ENCODE results near the gene CZIB. TPM values are rescaled to one million over a fixed set of nuclear protein-coding genes. Genes with fewer than 3 reads are reported as not detected.
A peak's percentile ranks its signal among the peaks of the same experiment; 100 is the strongest.

The CZIB gene
- total RNA-seq (2012; rRNA removed) (37.5 and 41.0 TPM in 2 replicates), polyA plus RNA-seq (2012; rRNA removed) (55.5 and 58.9 TPM in 2 replicates), Bru-seq, nascent RNA (percentile 72 among the genes with signal in this experiment), BruChase-seq, experiment 1, labeled RNA remaining after a 6-hour chase (percentile 67 among the genes with signal in this experiment), BruChase-seq, experiment 2, labeled RNA remaining after a 2-hour chase (percentile 72 among the genes with signal in this experiment)
- polyA plus RNA-seq (2012; cell fraction: cytosol; rRNA removed) = 29.8 and 38.7 TPM in 2 replicates
- polyA plus RNA-seq (2012; cell fraction: nucleus; rRNA removed; ENCODE audit: low replicate concordance) = 40.0 and 112 TPM in 2 replicates
- long read RNA-seq, transcript C1orf123-201 (8 exons, 1,085 nt) = major isoform, 23 of 51 reads
- long read RNA-seq, transcript C1orf123-202 (7 exons, 1,009 nt) = minor isoform, 9 of 51 reads
- long read RNA-seq, partial matches to known transcripts = 3 of 51 reads
- long read RNA-seq, other reads (novel, unspliced or antisense) = 11 of 51 reads

GRCh38 chr1:53220171-53220961 lies at the start of gene CZIB:
Gene CZIB, minus strand, starts transcription at chr1:53220634. Its CDS starts 59 bp downstream, at chr1:53220575.
- Histone ChIP-seq H2BK5ac (ENCODE audit: low read depth, low read length, poor library complexity, severe bottlenecking) (peak within 1 kb of the TSS; percentile 100), H4K91ac (ENCODE audit: insufficient read depth, low read depth, low read length) (peak within 1 kb of the TSS; percentile 98), H4K8ac (ENCODE audit: low read depth in 2 of 2, low read length in 2 of 2) (peak within 1 kb of the TSS; percentile 97 to 100), H3K18ac (ENCODE audit: low read depth, low read length) (peak within 1 kb of the TSS; percentile 99), H2BK120ac (ENCODE audit: low read depth, low read length) (peak within 1 kb of the TSS; percentile 88), H3K79me1 (ENCODE audit: low read depth in 1 of 2, low read length in 2 of 2) (peaks cover 19 to 36% of the 10 kb centered on the region in 2 experiments), H3K36me3 (ENCODE audit: control insufficient read depth, insufficient read depth, low read length) (peaks cover 18% of the 10 kb centered on the region), H3K4me1 (ENCODE audit: control insufficient read depth, insufficient read depth, low read length) (peaks cover 8% of the 10 kb centered on the region), H3K4me3 (ENCODE audit: insufficient read depth, low read depth, low read length) (peak within 1 kb of the TSS; percentile 98), H3K9me3 (ENCODE audit: control insufficient read depth, insufficient read depth, low read length) (no peaks in the 10 kb centered on the region), H3K27me3 (ENCODE audit: control insufficient read depth, insufficient read depth, low read length) (no peaks in the 10 kb centered on the region), H4K5ac (ENCODE audit: low read depth, low read length) (peak within 1 kb of the TSS; percentile 100), H4K20me1 (ENCODE audit: insufficient read depth, low read length) (no peaks in the 10 kb centered on the region), H2BK20ac (ENCODE audit: low read depth, low read length) (peak within 1 kb of the TSS; percentile 8; the same call in 1 of the 2 replicates), H3K23ac (ENCODE audit: low read depth, low read length) (peak within 1 kb of the TSS; percentile 98), H3K27ac (ENCODE audit: insufficient read depth, low read length) (peak within 1 kb of the TSS; percentile 100), H3K9me1 (ENCODE audit: insufficient read depth, low read length) (peaks cover 21% of the 10 kb centered on the region), H3K4me2 (ENCODE audit: low read depth, low read length) (peak within 1 kb of the TSS; percentile 99), H2BK15ac (ENCODE audit: low read depth, low read length) (peak within 1 kb of the TSS; percentile 88; the same call in 1 of the 3 replicates), H3K14ac (replicated peaks; ENCODE audit: low read depth, low read length) (peak within 1 kb of the TSS; percentile 99), H3K56ac (ENCODE audit: extremely low read depth, insufficient read depth, low read length) (peak within 1 kb of the TSS; percentile 89), H3K9ac (ENCODE audit: low read depth, low read length) (peak within 1 kb of the TSS; percentile 100), H3K4ac (ENCODE audit: low read depth, low read length) (peak within 1 kb of the TSS; percentile 99), H2AFZ (replicated peaks; ENCODE audit: low read length, poor library complexity) (peak within 1 kb of the TSS; percentile 99), H2AK5ac (ENCODE audit: low read depth, low read length) (peak within 1 kb of the TSS; percentile 98), H2AK9ac (replicated peaks; ENCODE audit: low read depth, low read length, poor library complexity) (peak within 1 kb of the TSS; percentile 98)
- ChIA-PET POLR2A (ENCODE audit: unreplicated experiment) (no interaction called here), CTCF (interaction anchor here (0.5 kb wide), 1 partner anchor 1262 kb away, joined by 3 read pairs; no protein-coding TSS in a partner anchor)
- 0% methylated on average over 21 of the region's 61 CpGs; no CpG with 5 or more reads in 1 of the 2 experiments for WGBS, 2 experiments (ENCODE audit: extremely low coverage in 2 of 2, insufficient read length in 1 of 2)
- BruUV-seq (replicated peaks) = no TSS peak
- in situ Hi-C loops (cut with MboI; ENCODE audit: low sequenced_read_pairs) = no loop called here
- ATAC-seq (ENCODE audit: low read depth) = peak; percentile 98
- intact Hi-C loops (cut with micrococcal nuclease) = no loop called here
- DNase-seq = peak; percentile 88
- TF ChIP-seq CHD1 (IDR thresholded peaks at IDR 0.05; ENCODE audit: low read depth, low read length) (no peak; the same call in 1 of the 2 replicates), MXI1 (IDR thresholded peaks at IDR 0.05; ENCODE audit: borderline replicate concordance, low read depth, low read length) (peak; percentile 63), CTCF (conservative IDR thresholded peaks at IDR 0.05; ENCODE audit: low read depth, low read length) (no peak), SMC3 (IDR thresholded peaks at IDR 0.05; ENCODE audit: low read depth, low read length) (0 out of 2 replicates have a peak, but pooled peaks have one; percentile 5), RCOR1 (IDR thresholded peaks at IDR 0.05; ENCODE audit: insufficient replicate concordance, low read length) (no peak), CEBPB (IDR thresholded peaks at IDR 0.05; ENCODE audit: low read depth, low read length) (no peak), FOS (IDR thresholded peaks at IDR 0.05; ENCODE audit: low read depth, low read length) (no peak), BHLHE40 (IDR thresholded peaks at IDR 0.05; ENCODE audit: low read depth, low read length) (0 out of 2 replicates have a peak, but pooled peaks have one; percentile 16), NFE2L2 (IDR thresholded peaks at IDR 0.05; ENCODE audit: low read depth, low read length) (no peak), MAZ (IDR thresholded peaks at IDR 0.05; ENCODE audit: borderline replicate concordance, low read depth, low read length) (peak; percentile 87; the same call in 1 of the 2 replicates), POLR2A (IDR thresholded peaks at IDR 0.05; ENCODE audit: low read depth, low read length) (peak; percentile 95)
- TF ChIP-seq, protein P1, sequence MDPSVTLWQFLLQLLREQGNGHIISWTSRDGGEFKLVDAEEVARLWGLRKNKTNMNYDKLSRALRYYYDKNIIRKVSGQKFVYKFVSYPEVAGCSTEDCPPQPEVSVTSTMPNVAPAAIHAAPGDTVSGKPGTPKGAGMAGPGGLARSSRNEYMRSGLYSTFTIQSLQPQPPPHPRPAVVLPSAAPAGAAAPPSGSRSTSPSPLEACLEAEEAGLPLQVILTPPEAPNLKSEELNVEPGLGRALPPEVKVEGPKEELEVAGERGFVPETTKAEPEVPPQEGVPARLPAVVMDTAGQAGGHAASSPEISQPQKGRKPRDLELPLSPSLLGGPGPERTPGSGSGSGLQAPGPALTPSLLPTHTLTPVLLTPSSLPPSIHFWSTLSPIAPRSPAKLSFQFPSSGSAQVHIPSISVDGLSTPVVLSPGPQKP (IDR thresholded peaks at IDR 0.05; ENCODE audit: borderline replicate concordance, low read depth, low read length) = no peak
- dilution Hi-C loops (cut with HindIII; ENCODE audit: low sequenced_read_pairs, unreplicated experiment) = no loop called here

All from IMR-90 (cell line).